Neural cell (in vitro differentiated cells): ENCODE measurements around the gene CD2BP2. TPM values are rescaled to one million over a fixed set of nuclear protein-coding genes. Genes with fewer than 3 reads are reported as not detected.

Source experiments
- H2AFZ ChIP-seq: fragments of 200-600, 300-800 bp; sonication (generic), shearing (Covaris generic); 2 replicates; pipeline ENCODE4 v1.6.0; 2014; ENCODE audit warnings: low read depth, mild to moderate bottlenecking, antibody characterized with exemption, low read length, moderate library complexity
- H3F3A ChIP-seq: fragments of 200-600 bp; shearing (Covaris generic); 2 replicates; pipeline ENCODE4 v1.6.1; 2016; ENCODE audit warnings: mild to moderate bottlenecking, moderate library complexity, mixed read lengths, antibody characterized with exemption, low read length; ENCODE audit not compliant: insufficient read depth, poor library complexity, severe bottlenecking
- H3K27ac ChIP-seq: fragments of 200-600, 300-800 bp; sonication (generic), shearing (Covaris generic); 2 replicates; pipeline ENCODE4 v1.5.1; 2014; ENCODE audit warnings: mild to moderate bottlenecking, low read length, moderate library complexity
- H3K27me3 ChIP-seq: fragments of 300-800, 200-600 bp; sonication (generic), shearing (Covaris generic); 2 replicates; pipeline ENCODE4 v1.6.0; 2014; ENCODE audit warnings: mild to moderate bottlenecking, low read depth, low read length, moderate library complexity; ENCODE audit not compliant: insufficient read depth
- H3K36me3 ChIP-seq: fragments of 300-800, 200-600 bp; sonication (generic), shearing (Covaris generic); 2 replicates; pipeline ENCODE4 v1.5.1; 2014; ENCODE audit warnings: mild to moderate bottlenecking, antibody characterized with exemption, low read length, moderate library complexity; ENCODE audit not compliant: insufficient read depth
- H3K4me2 ChIP-seq: fragments of 300-800, 200-600 bp; sonication (generic), shearing (Covaris generic); 2 replicates; pipeline ENCODE4 v1.6.0; 2014; ENCODE audit warnings: mild to moderate bottlenecking, low read length
- H3K4me3 ChIP-seq: fragments of 300-800, 200-600 bp; sonication (generic), shearing (Covaris generic); 2 replicates; pipeline ENCODE4 v1.5.1; 2014; ENCODE audit warnings: mild to moderate bottlenecking, low read length, moderate library complexity
- H3K79me2 ChIP-seq: fragments of 200-600 bp; shearing (Covaris generic); replicated peaks from 2 replicates; pipeline ENCODE4 v1.6.0; 2014; ENCODE audit warnings: mild to moderate bottlenecking, low read length, moderate library complexity; ENCODE audit not compliant: insufficient read depth
- H3K9ac ChIP-seq: fragments of 300-800, 200-600 bp; sonication (generic), shearing (Covaris generic); 2 replicates; pipeline ENCODE4 v1.6.1; 2016; ENCODE audit warnings: mild to moderate bottlenecking, low read length, mixed read lengths
- H3K9me2 ChIP-seq: fragments of 200-600 bp; shearing (Covaris generic); 2 replicates; pipeline ENCODE4 v1.6.1; 2016; ENCODE audit warnings: mild to moderate bottlenecking, low read length, mixed read lengths; ENCODE audit not compliant: insufficient read depth
- H3K9me3 ChIP-seq: fragments of 200-600, 300-800 bp; sonication (generic), shearing (Covaris generic); 2 replicates; pipeline ENCODE4 v1.6.1; 2016; ENCODE audit warnings: mild to moderate bottlenecking, mixed run types, low read length, moderate library complexity, mixed read lengths
- H4K20me1 ChIP-seq: fragments of 200-600 bp; shearing (Covaris generic); 2 replicates; pipeline ENCODE4 v1.6.1; 2016; ENCODE audit warnings: mild to moderate bottlenecking, mixed run types; ENCODE audit not compliant: insufficient read depth
- EP300 ChIP-seq: fragments of 450-650 bp; conservative IDR thresholded peaks from 2 replicates; pipeline ENCODE4 v1.6.1; 2014; ENCODE audit warnings: antibody characterized with exemption, mild to moderate bottlenecking, moderate library complexity; ENCODE audit not compliant: poor library complexity, severe bottlenecking
- EZH2 ChIP-seq: fragments of 200-600, 300-800 bp; shearing (Covaris generic), sonication (generic); IDR thresholded peaks from 2 replicates; pipeline ENCODE4 v1.6.1; 2014; ENCODE audit warnings: antibody characterized with exemption, low read length, borderline replicate concordance, mild to moderate bottlenecking; ENCODE audit not compliant: insufficient read depth, poor library complexity, severe bottlenecking
- MXI1 ChIP-seq: fragments of 450-650 bp; conservative IDR thresholded peaks from 2 replicates; pipeline ENCODE4 v1.6.1; 2014; ENCODE audit warnings: antibody characterized with exemption, mild to moderate bottlenecking; ENCODE audit not compliant: poor library complexity, severe bottlenecking
- POLR2AphosphoS5 ChIP-seq: IDR thresholded peaks from 2 replicates; pipeline ENCODE4 v1.6.1; 2012
- RAD21 ChIP-seq: fragments of 450-650 bp; conservative IDR thresholded peaks from 2 replicates; pipeline ENCODE4 v1.6.1; 2014; ENCODE audit warnings: antibody characterized with exemption, mild to moderate bottlenecking, moderate library complexity
- SMC3 ChIP-seq: fragments of 450-650 bp; conservative IDR thresholded peaks from 2 replicates; pipeline ENCODE4 v1.6.1; 2014; ENCODE audit warnings: antibody characterized with exemption, mild to moderate bottlenecking, moderate library complexity; ENCODE audit not compliant: poor library complexity
- TAF1 ChIP-seq: IDR thresholded peaks from 2 replicates; pipeline ENCODE4 v1.6.1; 2012; ENCODE audit warnings: low read depth
- polyA plus RNA-seq: library from polyadenylated mRNA; depleted of rRNA; stranded (reverse); fragments of >200 nt; gene quantifications from 2 replicates; pipeline ENCODE4 v1.2.3, GENCODE V29; 2014
- TF ChIP-seq, protein P1 (sequence below): fragments of 450-650 bp; IDR thresholded peaks from 2 replicates; pipeline ENCODE4 v1.5.1; 2014; ENCODE audit warnings: antibody characterized with exemption, mild to moderate bottlenecking, moderate library complexity; ENCODE audit not compliant: poor library complexity, severe bottlenecking
- TF ChIP-seq, protein P2 (sequence below): IDR thresholded peaks from 2 replicates; pipeline ENCODE4 v1.6.1; 2012; ENCODE audit warnings: borderline replicate concordance

Gene CD2BP2
- polyA plus RNA-seq, 1 donor from 2014 or later = 76.3 TPM

DNA sequence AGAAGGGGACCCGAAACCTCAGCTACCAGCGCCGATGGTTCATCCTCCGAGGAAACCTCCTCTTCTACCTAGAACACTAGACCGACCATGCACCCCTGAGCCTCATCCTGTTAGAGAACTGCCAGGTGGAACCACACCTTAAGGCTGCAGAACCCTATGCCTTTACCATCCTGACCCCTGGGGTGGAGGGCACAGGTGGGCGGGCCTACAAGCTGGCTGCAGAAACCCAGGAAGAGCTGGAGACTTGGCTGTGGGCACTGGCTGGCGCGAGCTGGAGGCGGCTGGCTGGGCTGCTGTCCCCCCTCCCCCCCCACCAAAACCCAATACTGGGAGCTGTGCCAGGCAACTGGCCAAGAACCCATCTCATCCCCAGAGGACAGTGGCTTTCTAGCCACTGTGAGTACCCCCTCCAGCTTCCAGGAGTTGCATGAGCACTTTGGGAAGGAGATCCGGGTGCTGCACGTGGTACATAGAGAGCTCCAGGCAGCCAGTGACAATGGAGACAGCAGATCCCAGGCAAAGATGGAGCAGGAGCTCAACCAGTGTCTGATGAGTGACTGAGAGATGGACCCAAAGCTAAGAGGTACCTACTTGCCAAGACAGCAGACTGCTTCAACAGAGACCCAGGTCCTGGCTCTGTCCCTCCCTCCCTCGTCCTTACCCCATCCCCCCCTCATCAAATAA is 1.4 kb upstream of the CD2BP2 start:
- no peaks in the 10 kb centered on the region for H3F3A ChIP-seq
- TF ChIP-seq EP300 (no peak), SMC3 (no peak), RAD21 (no peak), EZH2 (no peak), POLR2AphosphoS5 (no peak), MXI1 (no peak), TAF1 (no peak)
- TF ChIP-seq, protein P1, sequence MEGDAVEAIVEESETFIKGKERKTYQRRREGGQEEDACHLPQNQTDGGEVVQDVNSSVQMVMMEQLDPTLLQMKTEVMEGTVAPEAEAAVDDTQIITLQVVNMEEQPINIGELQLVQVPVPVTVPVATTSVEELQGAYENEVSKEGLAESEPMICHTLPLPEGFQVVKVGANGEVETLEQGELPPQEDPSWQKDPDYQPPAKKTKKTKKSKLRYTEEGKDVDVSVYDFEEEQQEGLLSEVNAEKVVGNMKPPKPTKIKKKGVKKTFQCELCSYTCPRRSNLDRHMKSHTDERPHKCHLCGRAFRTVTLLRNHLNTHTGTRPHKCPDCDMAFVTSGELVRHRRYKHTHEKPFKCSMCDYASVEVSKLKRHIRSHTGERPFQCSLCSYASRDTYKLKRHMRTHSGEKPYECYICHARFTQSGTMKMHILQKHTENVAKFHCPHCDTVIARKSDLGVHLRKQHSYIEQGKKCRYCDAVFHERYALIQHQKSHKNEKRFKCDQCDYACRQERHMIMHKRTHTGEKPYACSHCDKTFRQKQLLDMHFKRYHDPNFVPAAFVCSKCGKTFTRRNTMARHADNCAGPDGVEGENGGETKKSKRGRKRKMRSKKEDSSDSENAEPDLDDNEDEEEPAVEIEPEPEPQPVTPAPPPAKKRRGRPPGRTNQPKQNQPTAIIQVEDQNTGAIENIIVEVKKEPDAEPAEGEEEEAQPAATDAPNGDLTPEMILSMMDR = no peak
- TF ChIP-seq, protein P2, sequence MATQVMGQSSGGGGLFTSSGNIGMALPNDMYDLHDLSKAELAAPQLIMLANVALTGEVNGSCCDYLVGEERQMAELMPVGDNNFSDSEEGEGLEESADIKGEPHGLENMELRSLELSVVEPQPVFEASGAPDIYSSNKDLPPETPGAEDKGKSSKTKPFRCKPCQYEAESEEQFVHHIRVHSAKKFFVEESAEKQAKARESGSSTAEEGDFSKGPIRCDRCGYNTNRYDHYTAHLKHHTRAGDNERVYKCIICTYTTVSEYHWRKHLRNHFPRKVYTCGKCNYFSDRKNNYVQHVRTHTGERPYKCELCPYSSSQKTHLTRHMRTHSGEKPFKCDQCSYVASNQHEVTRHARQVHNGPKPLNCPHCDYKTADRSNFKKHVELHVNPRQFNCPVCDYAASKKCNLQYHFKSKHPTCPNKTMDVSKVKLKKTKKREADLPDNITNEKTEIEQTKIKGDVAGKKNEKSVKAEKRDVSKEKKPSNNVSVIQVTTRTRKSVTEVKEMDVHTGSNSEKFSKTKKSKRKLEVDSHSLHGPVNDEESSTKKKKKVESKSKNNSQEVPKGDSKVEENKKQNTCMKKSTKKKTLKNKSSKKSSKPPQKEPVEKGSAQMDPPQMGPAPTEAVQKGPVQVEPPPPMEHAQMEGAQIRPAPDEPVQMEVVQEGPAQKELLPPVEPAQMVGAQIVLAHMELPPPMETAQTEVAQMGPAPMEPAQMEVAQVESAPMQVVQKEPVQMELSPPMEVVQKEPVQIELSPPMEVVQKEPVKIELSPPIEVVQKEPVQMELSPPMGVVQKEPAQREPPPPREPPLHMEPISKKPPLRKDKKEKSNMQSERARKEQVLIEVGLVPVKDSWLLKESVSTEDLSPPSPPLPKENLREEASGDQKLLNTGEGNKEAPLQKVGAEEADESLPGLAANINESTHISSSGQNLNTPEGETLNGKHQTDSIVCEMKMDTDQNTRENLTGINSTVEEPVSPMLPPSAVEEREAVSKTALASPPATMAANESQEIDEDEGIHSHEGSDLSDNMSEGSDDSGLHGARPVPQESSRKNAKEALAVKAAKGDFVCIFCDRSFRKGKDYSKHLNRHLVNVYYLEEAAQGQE = no peak
- no peaks in the 10 kb centered on the region for H3K36me3 ChIP-seq
- no peak overlapping the region for H2AFZ ChIP-seq
- peak overlapping the region; percentile 84 for H3K4me3 ChIP-seq
- no peaks in the 10 kb centered on the region for H4K20me1 ChIP-seq
- H3K9me2 ChIP-seq = no peaks in the 10 kb centered on the region
- H3K79me2 ChIP-seq = peaks cover 21% of the 10 kb centered on the region
- H3K4me2 ChIP-seq = no peak overlapping the region
- no peak overlapping the region for H3K9ac ChIP-seq
- peak overlapping the region; percentile 94 for H3K27ac ChIP-seq
- H3K9me3 ChIP-seq = no peaks in the 10 kb centered on the region
- H3K27me3 ChIP-seq = no peaks in the 10 kb centered on the region

DNA sequence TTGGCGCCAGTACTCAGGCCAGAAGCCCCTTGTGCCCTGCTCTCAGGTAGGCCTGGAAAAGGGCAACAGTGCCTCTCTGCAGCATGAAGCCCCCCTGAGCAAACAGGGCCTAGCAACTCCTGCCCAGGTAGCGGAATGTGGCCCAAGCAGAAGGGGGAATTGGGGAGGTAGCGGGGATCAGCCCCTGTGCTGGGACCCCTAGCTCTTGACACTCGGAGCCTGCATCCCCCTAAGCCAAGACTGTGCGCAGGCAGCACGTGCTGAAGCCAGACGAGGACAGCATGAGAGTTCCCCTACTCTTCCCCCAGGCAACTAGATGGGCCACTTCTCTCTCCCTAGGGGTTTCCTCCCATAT is 823 bp upstream of the CD2BP2 start:
- no peaks in the 10 kb centered on the region for H3K36me3 ChIP-seq
- no peaks in the 10 kb centered on the region for H3K27me3 ChIP-seq
- H3K79me2 ChIP-seq = peaks cover 17% of the 10 kb centered on the region
- peak overlapping the region; percentile 82 for H3K4me2 ChIP-seq
- no peaks in the 10 kb centered on the region for H3K9me2 ChIP-seq
- H3F3A ChIP-seq = no peaks in the 10 kb centered on the region
- H3K27ac ChIP-seq = peak overlapping the region; percentile 94
- H4K20me1 ChIP-seq = no peaks in the 10 kb centered on the region
- TF ChIP-seq, protein P1 = no peak
- TF ChIP-seq MXI1 (no peak), RAD21 (no peak), EZH2 (no peak), EP300 (no peak), TAF1 (no peak)
- TF ChIP-seq, protein P2 = no peak
- H3K9me3 ChIP-seq = no peaks in the 10 kb centered on the region
- H3K9ac ChIP-seq = peak overlapping the region; percentile 94
- H2AFZ ChIP-seq = no peak overlapping the region
- peak overlapping the region; percentile 84 for H3K4me3 ChIP-seq
